HG02981 (cell line): ENCODE results near the gene ARID1B.
A peak's percentile ranks its signal among the peaks of the same experiment; 100 is the strongest.

ENCODE experiments used
- ATAC-seq: cut with Tn5 transposase; IDR thresholded peaks from one replicate; pipeline ENCODE4 v1.9.1; 2021; ENCODE audit warnings: mild to moderate bottlenecking, moderate library complexity; ENCODE audit not compliant: unreplicated experiment

ARID1B gene

DNA sequence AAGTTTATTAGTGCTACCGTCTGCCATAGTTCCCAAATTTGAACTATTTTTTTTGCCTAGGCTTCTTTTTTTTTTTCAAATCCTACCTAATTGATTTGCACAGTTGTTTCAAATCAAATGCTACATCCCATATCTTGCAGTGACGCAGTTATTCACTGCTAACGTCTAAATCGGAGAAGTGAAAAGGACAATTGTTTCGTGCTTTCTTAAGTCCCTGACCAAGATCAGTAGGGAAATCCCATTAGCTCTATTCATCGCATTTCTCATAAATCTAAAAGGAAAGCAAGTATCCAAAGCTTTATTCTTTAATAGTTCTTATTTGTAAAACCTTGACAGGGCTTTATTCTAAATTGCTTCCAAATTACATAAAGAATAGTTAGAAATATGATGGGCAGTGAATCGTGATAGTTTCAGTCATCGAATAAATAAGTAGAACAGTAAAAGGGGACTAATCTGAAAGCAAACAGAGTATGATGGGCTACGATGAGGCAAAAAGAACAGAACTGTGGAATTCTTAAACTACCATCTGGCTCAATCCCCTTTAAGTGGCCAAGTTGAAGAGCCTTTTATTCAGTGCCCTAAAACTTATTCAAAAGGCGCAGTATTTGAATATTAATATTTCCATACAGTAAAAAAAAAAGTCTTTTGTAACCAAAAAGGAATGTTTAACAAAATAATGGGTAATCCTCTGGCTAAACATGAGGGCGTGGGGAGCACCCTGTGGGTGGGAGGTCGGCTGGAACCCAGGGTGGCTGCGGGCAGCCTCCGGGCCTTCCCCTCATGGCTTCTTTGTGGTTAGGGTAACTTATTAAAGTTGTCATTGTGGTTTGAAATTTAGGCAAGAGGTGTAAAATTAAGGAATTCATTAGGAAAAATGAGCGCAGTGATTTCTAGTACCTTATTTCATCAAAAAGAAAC is 3.0 kb upstream of the ARID1B start:
- ATAC-seq: no peak

DNA sequence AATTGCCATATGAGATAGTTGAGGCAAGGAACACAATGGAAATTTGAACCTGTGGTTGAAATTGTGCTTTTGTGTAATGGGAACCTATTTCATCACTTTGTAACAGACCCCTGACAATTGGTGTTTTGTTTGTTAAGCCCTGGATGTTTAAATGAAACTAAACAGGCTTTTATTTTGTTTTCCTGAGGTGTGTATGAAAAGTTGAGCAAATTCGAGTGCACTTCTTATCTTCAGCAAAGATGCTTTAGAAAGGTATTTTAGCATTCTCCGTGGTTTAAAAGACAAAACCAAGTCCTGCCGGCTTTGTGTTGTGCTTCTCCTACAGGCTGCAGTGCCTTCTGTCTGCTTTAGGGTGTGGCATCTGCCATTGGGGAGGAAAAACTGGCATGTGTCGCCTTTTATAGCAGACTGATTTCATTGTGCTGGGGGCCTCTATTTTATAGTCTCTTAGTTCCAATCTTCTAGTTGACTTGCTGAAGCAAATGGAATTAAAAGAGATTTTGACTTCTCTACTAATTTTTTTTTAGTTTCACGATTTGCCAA is 2.2 kb upstream of the ARID1B start:
- no peak for ATAC-seq

- ATAC-seq: no peak
Observed at GRCh38 chr6:156775717-156776116, 1.5 kb upstream of the ARID1B start.

GRCh38 chr6:156776470-156776839 is 723 bp upstream of the ARID1B start:
- ATAC-seq: no peak

GRCh38 chr6:156777577-156778453 is 637 bp downstream of the ARID1B start:
- ATAC-seq: peak; percentile 17

GRCh38 chr6:156778454-156779205 is 1.5 kb downstream of the ARID1B start:
- ATAC-seq: no peak

DNA sequence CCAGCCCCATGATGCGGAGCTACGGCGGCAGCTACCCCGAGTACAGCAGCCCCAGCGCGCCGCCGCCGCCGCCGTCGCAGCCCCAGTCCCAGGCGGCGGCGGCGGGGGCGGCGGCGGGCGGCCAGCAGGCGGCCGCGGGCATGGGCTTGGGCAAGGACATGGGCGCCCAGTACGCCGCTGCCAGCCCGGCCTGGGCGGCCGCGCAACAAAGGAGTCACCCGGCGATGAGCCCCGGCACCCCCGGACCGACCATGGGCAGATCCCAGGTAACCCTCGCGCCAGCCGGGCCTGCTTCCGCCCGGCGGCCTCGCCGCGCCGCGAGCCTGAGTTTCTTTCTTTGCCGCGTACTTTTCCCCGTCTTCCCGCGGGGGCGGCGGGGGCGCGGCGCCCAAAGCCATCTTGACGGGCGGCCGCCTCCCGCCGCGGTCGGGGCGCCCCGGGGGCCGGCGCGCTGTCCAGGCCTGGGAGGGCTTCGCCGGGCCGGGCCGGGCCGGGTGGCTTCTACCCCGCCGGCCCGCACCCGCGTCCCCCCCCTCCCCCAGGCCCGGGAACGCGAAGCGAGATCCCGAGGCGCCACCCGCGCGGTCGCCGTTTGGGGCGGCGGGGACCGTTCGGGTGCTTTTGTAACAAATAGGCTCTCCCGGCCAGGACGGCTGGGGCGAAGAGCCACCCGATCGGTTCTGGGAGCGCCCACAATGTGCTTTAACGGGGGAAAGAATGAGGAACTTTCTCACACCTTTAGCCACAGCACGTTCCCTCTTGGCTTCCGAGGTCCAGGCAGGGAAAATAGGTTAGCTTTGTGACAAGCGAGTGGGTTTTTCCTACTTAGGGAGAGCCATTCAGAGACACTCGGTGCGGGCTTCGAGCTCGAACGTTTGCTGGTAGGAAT is 2.3 kb downstream of the ARID1B start:
- no peak for ATAC-seq

DNA sequence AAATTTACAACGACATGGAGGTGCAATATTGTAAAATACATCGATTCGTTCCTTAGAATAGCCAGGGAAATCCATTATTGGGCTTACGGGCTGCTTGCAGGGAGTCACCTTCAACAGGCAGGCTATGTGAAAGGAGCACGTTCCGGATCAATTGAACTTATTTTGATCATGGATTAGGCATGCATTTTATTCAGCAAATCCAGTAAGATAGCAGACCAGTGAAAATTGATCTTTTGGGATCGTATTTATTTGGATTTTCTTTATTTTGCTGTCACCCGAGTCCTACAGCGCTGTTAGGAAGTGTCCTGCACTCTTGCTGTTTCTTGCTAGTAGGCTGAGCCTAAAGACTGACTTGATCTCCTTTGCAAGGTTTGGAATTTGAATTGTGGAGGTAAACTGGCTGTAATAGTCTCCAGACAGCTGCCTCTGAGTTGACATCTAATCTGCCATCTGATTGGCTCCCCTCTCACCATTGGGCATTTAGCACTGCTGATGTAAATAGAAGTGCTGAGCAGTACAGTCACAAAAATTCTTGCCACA is 3.0 kb downstream of the ARID1B start:
- peak; percentile 45 for ATAC-seq

- ATAC-seq: no peak
Observed at GRCh38 chr6:156780962-156781853, 4.0 kb downstream of the ARID1B start.

DNA sequence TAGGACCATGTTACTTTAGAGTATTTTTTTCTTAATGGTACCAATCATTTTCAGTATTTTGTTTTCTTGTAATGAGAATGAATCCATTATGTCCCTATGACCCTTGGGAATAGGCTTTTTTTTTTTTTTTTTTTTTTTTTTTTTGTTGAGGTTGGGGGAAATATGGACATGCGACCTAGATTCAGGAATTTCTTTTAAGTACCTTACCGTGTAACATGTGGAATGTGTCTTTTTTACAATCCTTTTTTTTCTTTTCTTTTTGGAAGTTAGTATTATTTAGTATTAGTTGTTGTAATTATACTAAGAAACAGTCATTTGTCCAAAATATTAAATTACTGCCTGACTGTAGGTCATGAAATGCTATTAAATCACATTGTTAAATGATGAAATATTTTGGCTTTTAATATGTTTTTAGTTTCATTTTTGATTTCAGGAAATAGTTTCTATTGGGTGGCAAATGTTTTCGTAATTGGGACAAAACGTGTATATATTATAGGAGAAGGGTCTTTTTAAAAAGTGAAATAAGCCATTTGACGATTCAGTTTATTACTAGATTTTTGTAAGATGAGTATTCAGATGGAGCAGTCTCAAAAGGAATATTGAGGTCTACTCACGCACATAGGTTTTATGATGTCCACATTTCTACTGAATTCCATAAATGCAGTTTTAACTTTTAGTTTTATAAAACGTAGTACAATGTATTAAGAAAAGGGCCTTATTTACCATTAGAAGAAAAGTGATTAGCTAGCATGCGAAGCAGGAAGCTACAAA is 4.9 kb downstream of the ARID1B start:
- no peak for ATAC-seq

- no peak for ATAC-seq
Observed at GRCh38 chr6:156782691-156783320, 5.6 kb downstream of the ARID1B start.

- no peak for ATAC-seq
Observed at GRCh38 chr6:156783958-156784357, 6.8 kb downstream of the ARID1B start.

DNA sequence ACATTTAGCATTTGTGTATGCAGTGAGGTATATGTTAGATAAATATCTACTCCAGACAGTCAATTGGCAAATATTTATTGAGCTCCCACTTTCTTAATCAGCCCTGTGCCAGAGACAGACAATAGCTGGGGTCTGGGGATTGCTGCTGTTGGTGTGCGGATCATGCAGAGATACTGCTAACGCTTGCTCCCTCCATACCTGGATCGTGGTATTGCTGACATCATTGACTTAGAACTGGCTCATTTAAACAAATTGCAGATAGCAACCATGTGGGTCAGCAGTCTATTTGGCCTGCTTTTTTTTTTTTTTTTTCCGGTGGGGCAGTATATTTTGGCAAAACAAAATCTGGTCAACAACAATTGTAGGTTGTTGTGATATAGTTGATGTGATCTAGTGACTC is 9.5 kb downstream of the ARID1B start:
- ATAC-seq: no peak

GRCh38 chr6:156787569-156788492 is 10.7 kb downstream of the ARID1B start:
- no peak for ATAC-seq

- no peak for ATAC-seq
Observed at GRCh38 chr6:156789081-156789943, 12.1 kb downstream of the ARID1B start.
